Measurements from ENCODE around the gene ZNRD2.

DNA sequence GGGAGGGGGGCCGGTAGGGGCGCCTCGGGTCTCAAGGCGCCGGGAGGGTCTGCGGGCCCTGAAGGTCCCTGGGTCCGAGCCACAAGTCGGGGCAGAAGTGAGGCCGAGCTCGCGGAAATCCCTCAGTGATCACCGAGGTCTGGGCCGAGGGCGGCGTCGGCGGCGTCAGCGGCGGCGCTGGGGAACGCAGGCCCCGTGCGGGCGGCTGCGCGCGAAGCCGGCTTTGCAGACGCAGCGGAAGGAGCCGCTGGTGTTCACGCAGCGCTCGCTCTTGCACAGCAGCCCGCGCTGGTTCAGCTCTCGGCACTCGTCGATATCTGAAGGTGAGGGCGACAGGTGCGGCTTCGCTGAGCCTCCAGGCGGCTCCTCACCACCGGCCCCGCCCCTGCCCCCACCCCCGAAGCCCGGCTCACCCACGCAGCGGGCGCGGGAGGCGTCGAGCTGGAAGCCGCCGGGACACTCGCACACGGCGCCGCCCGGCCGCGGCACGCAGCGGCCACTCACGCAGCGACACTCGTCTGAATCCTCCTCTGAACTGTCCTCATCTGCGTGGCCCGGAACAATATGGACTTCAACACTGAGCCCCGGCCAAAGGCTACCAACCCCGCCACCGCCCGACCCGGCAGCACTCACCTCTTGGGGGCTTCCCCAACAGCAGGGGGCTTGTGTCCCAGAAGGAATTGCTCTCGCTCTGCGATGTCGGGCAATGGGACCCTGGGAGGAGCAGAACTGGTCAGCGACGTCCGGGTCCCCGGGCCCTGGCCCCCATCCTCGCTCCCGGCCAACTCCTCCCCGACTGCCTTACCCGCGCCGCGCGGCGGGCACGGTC is 31.1 kb upstream of the ZNRD2 start:
- TF ChIP-seq, protein P1, sequence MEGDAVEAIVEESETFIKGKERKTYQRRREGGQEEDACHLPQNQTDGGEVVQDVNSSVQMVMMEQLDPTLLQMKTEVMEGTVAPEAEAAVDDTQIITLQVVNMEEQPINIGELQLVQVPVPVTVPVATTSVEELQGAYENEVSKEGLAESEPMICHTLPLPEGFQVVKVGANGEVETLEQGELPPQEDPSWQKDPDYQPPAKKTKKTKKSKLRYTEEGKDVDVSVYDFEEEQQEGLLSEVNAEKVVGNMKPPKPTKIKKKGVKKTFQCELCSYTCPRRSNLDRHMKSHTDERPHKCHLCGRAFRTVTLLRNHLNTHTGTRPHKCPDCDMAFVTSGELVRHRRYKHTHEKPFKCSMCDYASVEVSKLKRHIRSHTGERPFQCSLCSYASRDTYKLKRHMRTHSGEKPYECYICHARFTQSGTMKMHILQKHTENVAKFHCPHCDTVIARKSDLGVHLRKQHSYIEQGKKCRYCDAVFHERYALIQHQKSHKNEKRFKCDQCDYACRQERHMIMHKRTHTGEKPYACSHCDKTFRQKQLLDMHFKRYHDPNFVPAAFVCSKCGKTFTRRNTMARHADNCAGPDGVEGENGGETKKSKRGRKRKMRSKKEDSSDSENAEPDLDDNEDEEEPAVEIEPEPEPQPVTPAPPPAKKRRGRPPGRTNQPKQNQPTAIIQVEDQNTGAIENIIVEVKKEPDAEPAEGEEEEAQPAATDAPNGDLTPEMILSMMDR (IDR thresholded peaks at IDR 0.05), result no peak
- TF ChIP-seq POLR2A (IDR thresholded peaks at IDR 0.05), result no peak
